Measurements from ENCODE around the gene MCL1. TPM values are rescaled to one million over a fixed set of nuclear protein-coding genes. Genes with fewer than 3 reads are reported as not detected.
"Not testable (repeated sequence)": the region's sequence is repeated elsewhere in the genome, so short reads cannot be mapped to it uniquely, and the experiment has no call there.

MCL1 gene
- total RNA-seq, 1 donor from 2014 or later, result 193 TPM

DNA sequence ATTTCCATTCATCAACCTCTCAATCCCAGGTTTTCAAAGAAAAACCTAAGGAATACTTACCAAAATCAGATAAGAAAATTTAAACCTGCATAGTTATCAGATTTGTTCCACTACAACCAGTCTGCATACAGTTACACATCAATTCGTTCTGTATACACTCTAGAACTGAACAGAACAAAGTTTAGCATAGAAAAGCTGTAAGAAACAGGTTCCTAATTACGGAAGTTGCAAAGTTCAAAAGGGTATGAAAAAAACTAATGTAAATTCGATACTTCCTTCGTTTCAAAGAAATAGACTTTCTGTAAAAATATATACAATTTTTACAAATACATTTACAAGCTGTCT is 3.1 kb downstream of the MCL1 start:
- TF ChIP-seq, protein P1, sequence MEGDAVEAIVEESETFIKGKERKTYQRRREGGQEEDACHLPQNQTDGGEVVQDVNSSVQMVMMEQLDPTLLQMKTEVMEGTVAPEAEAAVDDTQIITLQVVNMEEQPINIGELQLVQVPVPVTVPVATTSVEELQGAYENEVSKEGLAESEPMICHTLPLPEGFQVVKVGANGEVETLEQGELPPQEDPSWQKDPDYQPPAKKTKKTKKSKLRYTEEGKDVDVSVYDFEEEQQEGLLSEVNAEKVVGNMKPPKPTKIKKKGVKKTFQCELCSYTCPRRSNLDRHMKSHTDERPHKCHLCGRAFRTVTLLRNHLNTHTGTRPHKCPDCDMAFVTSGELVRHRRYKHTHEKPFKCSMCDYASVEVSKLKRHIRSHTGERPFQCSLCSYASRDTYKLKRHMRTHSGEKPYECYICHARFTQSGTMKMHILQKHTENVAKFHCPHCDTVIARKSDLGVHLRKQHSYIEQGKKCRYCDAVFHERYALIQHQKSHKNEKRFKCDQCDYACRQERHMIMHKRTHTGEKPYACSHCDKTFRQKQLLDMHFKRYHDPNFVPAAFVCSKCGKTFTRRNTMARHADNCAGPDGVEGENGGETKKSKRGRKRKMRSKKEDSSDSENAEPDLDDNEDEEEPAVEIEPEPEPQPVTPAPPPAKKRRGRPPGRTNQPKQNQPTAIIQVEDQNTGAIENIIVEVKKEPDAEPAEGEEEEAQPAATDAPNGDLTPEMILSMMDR (IDR thresholded peaks at IDR 0.05; ENCODE audit: unreplicated experiment), result no peak
- peaks cover 49% of the 10 kb centered on the region for H3K36me3 Mint-ChIP-seq (ENCODE audit: low read depth, unreplicated experiment)
- peaks cover 41% of the 10 kb centered on the region for H3K4me1 Mint-ChIP-seq (ENCODE audit: unreplicated experiment)
- peaks cover 22% of the 10 kb centered on the region for H3K27me3 Mint-ChIP-seq (ENCODE audit: unreplicated experiment)
- no peaks in the 10 kb centered on the region for H3K9me3 Mint-ChIP-seq (ENCODE audit: unreplicated experiment)
- DNase-seq (ENCODE audit: low spot score), result no peak
- peak overlapping the region; percentile 53 for H3K27ac Mint-ChIP-seq (ENCODE audit: unreplicated experiment)
- H3K4me3 Mint-ChIP-seq (ENCODE audit: unreplicated experiment), result peak overlapping the region; percentile 100

DNA sequence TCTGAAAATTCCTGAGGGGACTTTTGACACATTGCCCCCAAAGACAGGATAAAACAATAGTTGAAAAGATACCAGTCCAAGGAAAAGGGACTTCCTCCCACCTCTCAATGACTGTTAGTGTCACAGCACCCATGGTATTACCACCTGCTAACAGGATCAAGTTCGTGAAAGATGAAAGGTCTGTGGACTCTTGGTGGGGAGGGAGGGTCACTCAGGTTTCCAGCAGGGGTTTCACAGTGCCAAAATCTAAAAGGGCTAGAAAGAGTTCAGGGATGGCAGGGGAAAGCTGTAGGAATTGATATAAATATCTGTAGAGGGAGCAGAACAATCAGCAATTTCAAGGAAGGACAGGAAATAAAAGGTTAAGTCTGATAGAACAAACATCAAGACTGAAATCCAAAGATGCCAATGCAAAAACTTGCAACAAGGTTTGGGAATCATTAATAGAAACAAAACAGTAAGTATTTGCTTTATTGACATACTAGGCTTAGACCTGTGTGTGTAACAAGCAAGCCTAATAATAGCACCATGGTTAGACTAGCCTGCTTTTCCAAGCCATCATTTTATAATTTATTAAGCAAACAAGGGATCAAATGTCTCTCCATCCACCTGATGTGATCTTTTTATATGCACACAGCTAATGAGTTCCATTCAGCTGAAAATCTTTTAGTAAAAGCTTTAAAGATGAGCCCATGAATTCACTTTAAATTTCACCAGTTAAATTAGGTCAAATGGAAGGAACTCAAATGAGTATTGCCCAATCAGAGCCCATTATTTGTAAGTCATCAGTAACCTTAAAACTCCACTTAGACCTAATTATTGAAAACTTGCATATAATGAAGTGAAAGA is 3.7 kb downstream of the MCL1 start:
- Mint-ChIP-seq H3K4me3 (ENCODE audit: unreplicated experiment) (peak overlapping the region; percentile 100), H3K36me3 (ENCODE audit: low read depth, unreplicated experiment) (peaks cover 49% of the 10 kb centered on the region), H3K27me3 (ENCODE audit: unreplicated experiment) (peaks cover 22% of the 10 kb centered on the region), H3K4me1 (ENCODE audit: unreplicated experiment) (peaks cover 41% of the 10 kb centered on the region), H3K27ac (ENCODE audit: unreplicated experiment) (peak overlapping the region; percentile 90), H3K9me3 (ENCODE audit: unreplicated experiment) (no peaks in the 10 kb centered on the region)
- TF ChIP-seq, protein P1 (IDR thresholded peaks at IDR 0.05; ENCODE audit: unreplicated experiment), result no peak
- DNase-seq (ENCODE audit: low spot score), result no peak

DNA sequence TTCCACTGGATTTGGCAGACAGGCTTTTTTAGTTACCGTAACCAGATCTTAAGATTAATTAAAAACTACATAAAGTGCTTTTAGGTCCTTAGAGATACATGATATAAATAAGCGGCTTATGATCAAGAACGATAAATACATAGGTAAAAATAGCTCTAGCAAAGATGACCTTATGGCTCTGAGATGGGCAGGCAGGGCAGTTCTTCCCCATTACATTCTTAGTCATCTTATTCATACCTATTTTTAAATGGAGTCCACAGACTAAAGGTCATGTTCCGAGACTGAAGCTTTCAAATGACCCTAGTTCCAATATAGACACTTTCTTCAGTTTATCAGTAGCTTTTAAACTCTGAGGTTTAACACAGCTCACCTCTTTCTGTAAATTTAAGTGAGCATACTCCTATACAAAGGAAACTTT is 4.3 kb downstream of the MCL1 start:
- Mint-ChIP-seq H3K9me3 (ENCODE audit: unreplicated experiment) (no peaks in the 10 kb centered on the region), H3K36me3 (ENCODE audit: low read depth, unreplicated experiment) (peaks cover 52% of the 10 kb centered on the region), H3K4me3 (ENCODE audit: unreplicated experiment) (peak overlapping the region; percentile 100), H3K27ac (ENCODE audit: unreplicated experiment) (no peak overlapping the region), H3K27me3 (ENCODE audit: unreplicated experiment) (peaks cover 19% of the 10 kb centered on the region), H3K4me1 (ENCODE audit: unreplicated experiment) (peaks cover 44% of the 10 kb centered on the region)
- DNase-seq (ENCODE audit: low spot score), result no peak
- TF ChIP-seq, protein P1 (IDR thresholded peaks at IDR 0.05; ENCODE audit: unreplicated experiment), result no peak

DNA sequence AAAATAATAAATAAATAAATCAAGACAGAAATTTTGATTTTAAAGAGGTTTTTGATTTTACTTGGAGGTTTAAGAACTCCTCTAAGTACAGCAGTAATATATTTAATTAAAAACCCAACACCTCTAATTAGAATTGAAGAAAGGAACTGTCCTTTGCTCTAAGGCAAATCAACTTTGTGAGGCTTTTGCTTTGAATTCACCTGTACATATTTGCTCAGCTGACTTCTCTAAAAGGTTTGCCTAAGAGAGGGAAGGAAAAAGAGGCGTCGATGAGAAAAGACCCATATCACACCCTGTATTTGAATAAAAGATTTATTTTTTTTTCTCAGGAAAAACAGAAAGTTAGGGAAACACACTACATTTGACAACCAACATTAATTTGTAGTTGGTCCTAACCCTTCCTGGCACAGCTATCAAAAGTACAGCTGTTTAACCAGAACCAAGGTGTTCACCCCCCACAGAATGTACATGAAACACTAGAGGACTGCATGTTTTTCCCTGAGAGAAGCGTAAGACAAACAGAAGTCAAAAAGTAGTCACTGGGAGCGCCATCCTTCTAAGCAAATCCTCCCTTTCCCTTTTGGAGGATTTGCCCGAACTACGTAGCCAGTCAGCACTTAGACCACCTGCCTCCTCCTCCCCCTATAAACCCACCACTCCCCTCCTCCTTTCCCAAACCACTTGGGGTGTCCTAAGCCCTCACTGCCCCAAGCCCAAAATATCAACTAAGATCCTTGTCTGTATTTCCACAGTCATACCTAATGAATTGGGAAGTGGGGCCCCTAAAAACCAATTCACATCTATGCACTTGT is 4.9 kb downstream of the MCL1 start:
- Mint-ChIP-seq H3K9me3 (ENCODE audit: unreplicated experiment) (no peaks in the 10 kb centered on the region), H3K4me1 (ENCODE audit: unreplicated experiment) (peaks cover 50% of the 10 kb centered on the region), H3K36me3 (ENCODE audit: low read depth, unreplicated experiment) (peaks cover 56% of the 10 kb centered on the region), H3K27me3 (ENCODE audit: unreplicated experiment) (peaks cover 25% of the 10 kb centered on the region), H3K4me3 (ENCODE audit: unreplicated experiment) (peak overlapping the region; percentile 100), H3K27ac (ENCODE audit: unreplicated experiment) (no peak overlapping the region)
- TF ChIP-seq, protein P1 (IDR thresholded peaks at IDR 0.05; ENCODE audit: unreplicated experiment), result no peak
- no peak for DNase-seq (ENCODE audit: low spot score)

DNA sequence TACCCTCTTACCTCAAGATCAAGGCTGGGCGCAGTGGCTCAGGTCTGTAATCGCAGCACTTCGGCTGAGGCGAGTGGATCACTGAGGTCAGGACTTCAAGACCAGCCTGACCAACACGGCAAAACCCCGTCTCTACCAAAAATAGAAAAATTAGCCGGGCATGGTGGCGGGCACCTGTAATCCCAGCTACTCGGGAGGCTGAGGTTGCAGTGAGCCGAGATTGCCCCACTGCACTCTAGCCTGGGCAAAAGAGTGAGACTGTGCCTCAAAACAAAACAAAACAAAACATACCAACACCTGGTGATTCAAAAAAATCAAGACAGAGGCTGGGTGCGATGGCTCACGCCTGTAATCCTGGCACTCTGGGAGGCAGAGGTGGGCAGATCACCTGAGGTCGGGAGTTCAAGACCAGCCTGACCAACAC is 5.8 kb downstream of the MCL1 start:
- Mint-ChIP-seq H3K36me3 (ENCODE audit: low read depth, unreplicated experiment) (peaks cover 54% of the 10 kb centered on the region), H3K27me3 (ENCODE audit: unreplicated experiment) (peaks cover 22% of the 10 kb centered on the region), H3K4me1 (ENCODE audit: unreplicated experiment) (peaks cover 56% of the 10 kb centered on the region)
- H3K9me3 Mint-ChIP-seq (ENCODE audit: unreplicated experiment); DNase-seq (ENCODE audit: low spot score); H3K27ac Mint-ChIP-seq (ENCODE audit: unreplicated experiment); H3K4me3 Mint-ChIP-seq (ENCODE audit: unreplicated experiment): not testable (repeated sequence)
